Limb (tissue), 2 donors: ENCODE results near the gene NTRK3.

ENCODE experiments used
- DNase-seq, 2 donors: peaks; one replicate each; pipeline ENCODE4 v3.0.0-alpha.2; 2016; ENCODE audit errors: extremely low spot score in 2 of 2

The NTRK3 gene

DNA sequence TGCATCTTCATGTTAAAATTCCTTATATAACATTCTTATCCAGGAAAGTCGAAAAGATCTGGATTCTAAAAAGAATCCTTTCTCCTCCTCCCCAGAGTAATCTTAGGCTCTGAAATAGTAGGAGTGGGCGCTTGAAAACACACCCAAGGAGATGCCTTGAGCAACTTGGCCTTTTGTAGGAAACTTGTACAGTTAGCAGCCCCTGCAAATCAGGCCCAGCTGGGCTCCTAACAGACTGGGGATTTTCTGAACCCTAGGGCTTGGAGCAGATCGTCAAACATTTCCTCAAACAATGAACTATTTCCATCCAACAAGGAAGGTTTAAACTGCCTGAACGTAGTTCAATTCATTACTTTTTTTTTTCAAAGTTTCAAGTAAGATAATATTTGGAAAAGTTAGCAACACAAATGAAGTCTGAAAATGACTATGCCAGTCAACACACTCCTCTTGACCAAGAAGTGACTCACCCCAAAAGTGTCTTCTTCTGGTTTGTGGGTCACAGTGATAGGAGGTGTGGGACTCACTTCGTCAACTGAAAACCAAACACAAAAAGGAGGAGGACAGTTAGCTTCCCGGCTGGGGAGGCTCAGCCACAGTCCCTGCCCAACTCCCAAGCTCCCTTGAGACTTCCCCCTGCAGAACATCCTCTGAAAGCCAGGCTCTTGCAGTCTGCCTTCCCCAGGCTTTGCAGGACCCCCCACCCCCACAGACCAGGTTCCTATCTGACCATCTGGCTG lies 129.7 kb downstream of the NTRK3 start:
- no peak for DNase-seq

GRCh38 chr15:88125576-88125975 lies 131.0 kb downstream of the NTRK3 start:
- DNase-seq = peak in 1 of 2 donors; percentile 13

DNA sequence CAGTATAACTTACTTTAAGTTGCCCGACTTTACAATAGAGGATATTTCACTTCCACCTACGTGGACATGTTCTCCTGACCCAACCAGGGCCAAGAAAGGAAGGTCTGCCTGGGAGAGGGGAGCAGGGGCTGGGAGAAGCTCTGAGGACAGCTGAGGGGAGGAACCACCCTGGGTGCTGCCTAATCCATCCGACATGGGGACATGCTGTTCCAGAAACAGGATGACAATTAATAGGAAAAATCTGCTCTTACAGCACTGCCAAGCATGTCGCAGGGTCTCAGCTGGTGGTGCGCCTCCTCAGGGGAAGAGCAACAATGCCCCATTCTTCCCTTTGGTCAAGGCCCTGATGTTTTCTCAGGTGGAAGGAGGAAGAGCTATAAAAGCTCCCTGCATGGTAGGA lies 132.3 kb downstream of the NTRK3 start:
- no peak for DNase-seq

- no peak for DNase-seq
These were observed 134.5 kb downstream of the NTRK3 start for GRCh38 chr15:88121968-88122530.

GRCh38 chr15:88120026-88120425 lies 136.5 kb downstream of the NTRK3 start:
- DNase-seq = no peak

DNA sequence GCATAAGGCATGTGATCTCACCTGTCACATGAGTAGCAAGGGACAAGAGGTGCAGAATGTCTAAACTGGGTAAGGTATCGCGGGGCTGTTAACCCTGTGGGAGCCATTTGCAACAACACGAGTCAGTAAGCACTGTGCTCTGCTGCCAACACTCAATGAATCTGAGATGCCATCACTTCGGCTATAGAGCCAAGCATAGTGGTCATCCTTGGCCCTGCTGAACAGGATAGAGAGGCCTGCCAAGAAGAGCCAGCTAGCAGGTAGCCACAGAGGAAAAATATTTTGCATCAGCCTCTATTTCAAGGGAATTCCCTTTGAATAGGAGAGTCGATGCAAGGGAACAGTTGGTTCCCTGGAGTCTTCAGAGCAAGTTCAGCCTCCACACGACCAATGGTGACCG lies 137.8 kb downstream of the NTRK3 start:
- no peak for DNase-seq

GRCh38 chr15:88118035-88118434 lies 138.5 kb downstream of the NTRK3 start:
- no peak for DNase-seq

DNA sequence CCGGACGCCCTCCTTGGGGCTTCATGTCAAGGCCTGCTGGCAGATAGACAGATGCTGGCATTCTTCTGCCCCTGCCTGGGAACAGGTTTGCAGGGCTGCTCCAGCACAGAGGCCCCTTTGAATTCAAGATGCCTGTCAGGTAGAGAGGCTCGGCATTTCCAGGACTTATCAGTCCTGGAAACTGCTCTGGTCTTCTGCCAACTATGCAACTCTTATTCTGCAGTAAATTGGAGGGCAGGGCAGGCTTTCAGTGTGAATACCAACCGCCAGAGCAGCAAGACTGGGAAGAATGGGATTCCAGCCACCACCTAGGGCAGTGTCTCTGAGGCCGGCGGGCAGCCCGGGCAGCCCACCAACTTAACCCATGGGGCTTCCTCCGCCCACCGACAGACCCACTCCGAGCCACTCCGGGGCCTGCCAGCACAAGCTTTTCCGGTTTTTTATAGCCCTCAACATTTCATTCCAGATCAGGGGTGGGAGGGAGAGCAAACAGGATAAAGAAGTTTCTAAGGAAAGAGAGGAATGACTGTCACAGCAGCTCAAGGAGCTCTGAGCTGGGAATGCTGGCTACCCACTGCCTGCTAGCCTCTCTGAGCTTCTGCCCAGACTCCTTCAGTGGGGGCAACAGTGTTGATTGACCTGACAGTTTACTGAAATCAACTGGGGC lies 140.9 kb downstream of the NTRK3 start:
- DNase-seq = no peak

GRCh38 chr15:88113613-88114308 lies 142.8 kb downstream of the NTRK3 start:
- DNase-seq = no peak

- no peak for DNase-seq
These were observed 147.5 kb downstream of the NTRK3 start for GRCh38 chr15:88108991-88109390.

GRCh38 chr15:88108477-88108876 lies 148.1 kb downstream of the NTRK3 start:
- no peak for DNase-seq

- no peak for DNase-seq
These were observed 150.5 kb downstream of the NTRK3 start for GRCh38 chr15:88106074-88106473.

DNA sequence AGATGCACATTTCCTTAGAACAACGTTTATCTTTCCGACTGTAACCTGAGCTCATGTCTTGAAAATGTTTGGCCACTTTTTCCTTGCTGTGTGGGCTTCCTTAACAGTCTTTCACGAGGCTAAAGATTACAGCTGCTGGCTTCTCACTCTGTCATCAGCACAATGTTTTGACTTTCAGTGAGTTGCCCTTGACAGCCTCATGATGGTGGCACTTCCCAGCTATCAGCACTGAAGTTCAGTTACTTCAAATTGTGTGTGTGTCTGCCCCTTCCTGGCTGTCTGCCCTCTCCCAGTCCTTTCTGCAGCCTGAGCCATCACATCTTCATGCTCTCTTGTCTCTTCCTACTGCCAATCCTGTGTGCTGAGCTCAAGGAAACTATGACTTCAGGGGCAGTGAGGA lies 152.2 kb downstream of the NTRK3 start:
- DNase-seq = no peak

- no peak for DNase-seq
These were observed 156.4 kb downstream of the NTRK3 start for GRCh38 chr15:88100181-88100580.

DNA sequence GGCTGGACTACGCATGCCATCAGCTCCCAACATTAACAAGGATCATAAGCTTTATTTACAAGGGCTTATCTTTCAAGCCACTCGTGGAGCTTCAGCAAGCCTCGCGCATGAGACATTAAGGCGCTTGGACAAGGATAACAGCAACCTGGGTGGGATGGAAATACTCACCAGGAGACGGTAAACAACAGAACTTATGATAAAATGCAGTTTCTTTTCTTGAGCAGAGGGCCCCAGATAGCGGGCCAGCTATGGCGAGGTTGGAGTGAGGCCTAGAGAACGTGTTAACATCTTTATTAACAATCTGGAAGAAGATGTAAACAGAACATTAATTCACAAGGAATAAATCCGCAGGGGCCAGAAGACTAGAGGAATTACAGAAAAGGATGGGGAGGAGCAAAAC lies 158.2 kb downstream of the NTRK3 start:
- no peak for DNase-seq

DNA sequence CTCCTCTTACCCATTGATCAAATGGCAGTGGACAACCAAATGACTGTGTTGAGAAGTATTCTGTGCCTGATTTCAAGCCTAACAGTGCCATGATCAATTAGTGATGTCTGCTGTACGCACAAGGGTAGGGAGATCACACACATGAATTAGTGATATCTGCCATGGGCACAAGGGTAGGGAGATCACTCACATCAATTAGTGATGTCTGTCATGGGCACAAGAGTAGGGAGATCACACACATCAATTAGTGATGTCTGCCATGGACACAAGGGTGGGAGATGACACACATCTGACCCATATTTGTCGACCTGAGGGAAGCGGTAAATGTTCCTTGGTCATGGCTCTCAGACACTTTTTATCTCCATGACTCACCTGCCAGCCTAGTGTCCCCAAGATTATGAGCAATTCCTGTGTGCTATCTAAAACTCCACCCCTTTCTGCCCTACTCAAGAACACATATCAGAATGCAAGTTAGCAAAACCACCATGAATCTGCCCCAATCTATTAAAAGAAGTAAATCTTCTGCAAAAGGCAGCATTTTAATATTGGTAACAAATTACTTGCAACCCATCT lies 165.0 kb downstream of the NTRK3 start:
- no peak for DNase-seq

GRCh38 chr15:88090481-88091011 lies 166.0 kb downstream of the NTRK3 start:
- DNase-seq = peak; percentile 37 to 51

GRCh38 chr15:88089731-88090130 lies 166.8 kb downstream of the NTRK3 start:
- no peak for DNase-seq

DNA sequence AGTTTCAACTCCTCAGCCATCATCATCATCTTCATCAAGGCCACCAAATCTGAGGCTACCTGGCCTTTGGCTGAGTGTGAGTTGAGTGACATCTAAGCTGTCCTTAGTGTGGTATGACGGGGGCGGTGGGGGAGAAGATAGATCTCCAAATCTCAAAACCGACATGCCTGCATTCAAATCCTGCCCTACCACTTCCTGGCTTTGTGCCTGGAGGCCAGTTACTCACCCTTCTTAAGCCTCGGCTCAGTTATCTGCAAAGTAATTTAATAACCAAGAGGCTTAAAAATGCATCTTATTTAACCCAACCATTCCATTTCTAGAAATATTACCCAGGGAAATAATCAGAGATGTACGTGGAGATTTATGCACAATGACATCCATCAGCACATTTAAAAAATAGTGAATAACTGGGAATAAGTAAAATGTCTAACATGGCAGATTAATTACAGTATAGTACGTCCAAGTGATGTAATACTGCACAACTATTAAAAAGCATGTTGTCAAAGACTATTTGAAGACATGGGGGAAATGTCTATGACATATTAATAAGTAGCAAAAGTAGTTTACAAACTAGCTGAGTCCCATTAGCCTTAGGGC lies 167.4 kb downstream of the NTRK3 start:
- no peak for DNase-seq

DNA sequence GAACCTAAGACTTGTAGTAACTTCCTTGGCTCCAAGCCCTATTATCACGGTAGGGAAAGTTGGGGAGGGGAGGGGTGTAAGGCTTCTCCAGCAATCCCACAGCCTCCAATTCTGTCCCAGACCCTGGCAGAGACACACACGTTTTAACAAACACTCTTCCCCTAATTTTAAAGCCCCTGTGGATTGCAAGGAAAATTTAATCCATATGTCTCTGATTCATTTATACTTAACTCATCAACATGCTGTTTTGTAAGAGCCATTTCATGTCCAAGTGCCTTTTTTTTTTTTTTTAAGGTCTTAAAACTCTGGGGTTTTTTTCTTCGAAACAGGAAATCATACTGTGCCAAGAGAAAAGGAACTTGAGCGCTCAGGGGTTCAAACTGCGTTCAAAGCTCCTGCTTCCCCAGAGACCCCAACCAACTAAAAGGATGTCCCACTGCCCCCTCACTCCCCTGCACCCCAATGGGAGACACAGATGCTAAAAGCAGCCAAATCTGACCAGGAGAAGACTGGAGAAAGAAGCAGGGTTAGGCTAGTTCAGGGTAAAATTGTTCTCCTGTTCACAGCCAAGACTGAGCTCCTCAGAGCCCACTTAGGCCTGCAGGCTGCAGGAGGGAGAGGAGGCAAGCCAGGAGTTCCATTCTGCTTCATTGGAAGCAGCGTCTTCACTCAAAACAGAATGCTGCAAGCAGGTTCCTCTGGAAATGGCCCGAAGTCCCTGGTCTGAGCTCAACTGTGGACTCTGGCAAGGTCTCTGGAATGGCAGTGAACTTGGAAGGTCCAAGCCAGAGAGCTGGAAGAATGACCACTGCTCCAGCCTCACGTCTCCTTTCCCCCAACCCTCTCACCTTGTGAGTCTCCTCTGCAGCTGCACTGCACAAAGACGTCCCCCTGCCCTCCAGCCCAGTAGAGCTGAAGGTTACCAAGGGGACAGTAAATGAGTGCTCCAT lies 172.5 kb downstream of the NTRK3 start:
- peak in 1 of 2 donors; percentile 62 for DNase-seq
